PC-3 (cell line): ENCODE results near the gene SLC15A4. TPM values are rescaled to one million over a fixed set of nuclear protein-coding genes. Genes with fewer than 3 reads are reported as not detected.

Experiments
- ATAC-seq: fragments of 200-7000 bp; cut with Tn5 transposase; 2 replicates; pipeline ENCODE4 v1.9.1; 2020; ENCODE audit warnings: mild to moderate bottlenecking, moderate library complexity
- BruUV-seq: library from RNA; stranded (reverse); fragments of 400-500 nt; replicated peaks from 2 replicates; lab custom pipeline; 2021; lab: Mats Ljungman, UMichigan
- CTCF ChIA-PET: fragments of 300-600 bp; sonication (Branson Sonifier 250); formaldehyde crosslinking; loops from one replicate; lab custom pipeline; 2022; ENCODE audit warnings: antibody characterized with exemption; lab: Charles Lee
- POLR2A ChIA-PET: fragments of 300-600 bp; sonication (Branson Sonifier 250); formaldehyde crosslinking; loops from one replicate; lab custom pipeline; 2022; ENCODE audit warnings: antibody characterized with exemption; ENCODE audit not compliant: unreplicated experiment; lab: Charles Lee
- DNase-seq: peaks from one replicate; pipeline ENCODE4 v3.0.0-alpha.2; 2015
- H2AFZ ChIP-seq: fragments of 300-600 bp; sonication (generic); 2 replicates; pipeline ENCODE4 v1.6.0; 2016; ENCODE audit warnings: antibody characterized with exemption, low read length
- H3F3A ChIP-seq: fragments of 300-600 bp; sonication (generic); one replicate; pipeline ENCODE4 v1.6.0; 2017; ENCODE audit warnings: antibody characterized with exemption, low read length, control low read depth, mild to moderate bottlenecking; ENCODE audit not compliant: unreplicated experiment
- H3K27ac ChIP-seq: fragments of 300-600 bp; sonication (generic); 2 replicates; pipeline ENCODE4 v1.5.1; 2016; ENCODE audit warnings: mild to moderate bottlenecking, low read length
- H3K27me3 ChIP-seq: fragments of 300-600 bp; sonication (generic); 2 replicates; pipeline ENCODE4 v1.6.1; 2016; ENCODE audit warnings: low read length, mixed read lengths
- H3K36me3 ChIP-seq: fragments of 300-600 bp; sonication (generic); 2 replicates; pipeline ENCODE4 v1.6.1; 2016; ENCODE audit warnings: low read depth, mixed run types, low read length, mixed read lengths
- H3K4me1 ChIP-seq: fragments of 300-600 bp; sonication (generic); 2 replicates; pipeline ENCODE4 v1.5.1; 2016; ENCODE audit warnings: low read length; ENCODE audit not compliant: insufficient read depth
- H3K4me2 ChIP-seq: fragments of 300-600 bp; sonication (generic); 2 replicates; pipeline ENCODE4 v1.6.0; 2016; ENCODE audit warnings: low read length
- H3K4me3 ChIP-seq: fragments of 300-600 bp; sonication (generic); 2 replicates; pipeline ENCODE4 v1.5.1; 2016; ENCODE audit warnings: mild to moderate bottlenecking, low read length, mixed read lengths
- H3K79me2 ChIP-seq: fragments of 300-600 bp; sonication (generic); 2 replicates; pipeline ENCODE4 v1.6.1; 2017; ENCODE audit warnings: low read length, mixed read lengths
- H3K9ac ChIP-seq: fragments of 300-600 bp; sonication (generic); 2 replicates; pipeline ENCODE4 v1.6.0; 2016; ENCODE audit warnings: mild to moderate bottlenecking, low read length
- H3K9me2 ChIP-seq: fragments of 300-600 bp; sonication (generic); replicated peaks from 2 replicates; pipeline ENCODE4 v1.6.1; 2016; ENCODE audit warnings: mixed run types, low read length, mixed read lengths
- H3K9me3 ChIP-seq: fragments of 300-600 bp; sonication (generic); 2 replicates; pipeline ENCODE4 v1.6.1; 2016; ENCODE audit warnings: low read length, mixed read lengths
- H4K20me1 ChIP-seq: fragments of 300-600 bp; sonication (generic); 2 replicates; pipeline ENCODE4 v1.6.1; 2016; ENCODE audit warnings: low read length, mixed read lengths
- EZH2 ChIP-seq: fragments of 300-600 bp; sonication (generic); IDR thresholded peaks from one replicate; pipeline ENCODE4 v1.6.1; 2017; ENCODE audit warnings: antibody characterized with exemption, mild to moderate bottlenecking, low read length; ENCODE audit not compliant: unreplicated experiment
- EZH2phosphoT487 ChIP-seq: fragments of 300-600 bp; sonication (generic); IDR thresholded peaks from 2 replicates; pipeline ENCODE4 v1.6.1; 2018; ENCODE audit warnings: mild to moderate bottlenecking, antibody characterized with exemption, low read length, borderline replicate concordance
- intact Hi-C: fragments of 100-400 bp; cut with micrococcal nuclease; formaldehyde crosslinking; loops from 2 replicates; pipeline ENCODE4 v1.9.0; 2023
- total RNA-seq: library from RNA; depleted of rRNA; stranded (reverse); fragments of >200 nt; gene quantifications from 2 replicates; pipeline ENCODE4 v1.2.3, GENCODE V29; 2014
- TF ChIP-seq, protein P1 (sequence below): fragments of 300-600 bp; sonication (generic); conservative IDR thresholded peaks from 2 replicates; pipeline ENCODE4 v1.5.1; 2017; ENCODE audit warnings: antibody characterized with exemption, low read depth, mild to moderate bottlenecking, low read length

SLC15A4 gene
- total RNA-seq, 1 experiment from 2014 or later = 20.8 TPM

DNA sequence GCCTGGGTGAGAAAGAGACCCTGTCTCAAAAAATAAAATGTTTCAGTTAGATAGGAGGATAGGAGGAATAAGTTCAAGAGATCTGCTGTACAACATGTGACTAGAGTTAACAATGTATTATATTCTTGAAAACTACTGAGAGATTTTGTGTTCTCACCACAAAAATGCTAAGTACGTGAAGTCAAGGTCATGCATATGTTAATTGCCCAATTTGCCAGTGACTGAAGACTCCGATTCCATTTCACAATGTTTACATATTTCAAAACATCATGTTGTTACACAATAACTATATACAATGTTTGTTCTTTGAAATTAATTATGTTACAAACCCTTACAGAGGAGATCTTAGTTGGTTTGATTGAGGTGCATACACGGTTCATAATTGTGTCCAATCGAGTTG is 52.1 kb downstream of the SLC15A4 start:
- Histone ChIP-seq H3K4me1 (no peaks in the 10 kb centered on the region; the same call in 1 of the 2 replicates), H2AFZ (no peak overlapping the region), H3K4me3 (no peak overlapping the region), H3F3A (no peaks in the 10 kb centered on the region), H4K20me1 (no peaks in the 10 kb centered on the region), H3K4me2 (no peak overlapping the region), H3K27ac (no peak overlapping the region), H3K9ac (no peak overlapping the region), H3K27me3 (peaks cover 64% of the 10 kb centered on the region), H3K79me2 (no peaks in the 10 kb centered on the region), H3K9me3 (no peaks in the 10 kb centered on the region), H3K36me3 (no peaks in the 10 kb centered on the region), H3K9me2 (no peaks in the 10 kb centered on the region)
- CTCF ChIA-PET = no interaction called here
- BruUV-seq = no TSS peak
- no peak for TF ChIP-seq EZH2
- TF ChIP-seq, protein P1, sequence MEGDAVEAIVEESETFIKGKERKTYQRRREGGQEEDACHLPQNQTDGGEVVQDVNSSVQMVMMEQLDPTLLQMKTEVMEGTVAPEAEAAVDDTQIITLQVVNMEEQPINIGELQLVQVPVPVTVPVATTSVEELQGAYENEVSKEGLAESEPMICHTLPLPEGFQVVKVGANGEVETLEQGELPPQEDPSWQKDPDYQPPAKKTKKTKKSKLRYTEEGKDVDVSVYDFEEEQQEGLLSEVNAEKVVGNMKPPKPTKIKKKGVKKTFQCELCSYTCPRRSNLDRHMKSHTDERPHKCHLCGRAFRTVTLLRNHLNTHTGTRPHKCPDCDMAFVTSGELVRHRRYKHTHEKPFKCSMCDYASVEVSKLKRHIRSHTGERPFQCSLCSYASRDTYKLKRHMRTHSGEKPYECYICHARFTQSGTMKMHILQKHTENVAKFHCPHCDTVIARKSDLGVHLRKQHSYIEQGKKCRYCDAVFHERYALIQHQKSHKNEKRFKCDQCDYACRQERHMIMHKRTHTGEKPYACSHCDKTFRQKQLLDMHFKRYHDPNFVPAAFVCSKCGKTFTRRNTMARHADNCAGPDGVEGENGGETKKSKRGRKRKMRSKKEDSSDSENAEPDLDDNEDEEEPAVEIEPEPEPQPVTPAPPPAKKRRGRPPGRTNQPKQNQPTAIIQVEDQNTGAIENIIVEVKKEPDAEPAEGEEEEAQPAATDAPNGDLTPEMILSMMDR = no peak
- no peak for TF ChIP-seq EZH2phosphoT487
- no peak for ATAC-seq
- DNase-seq = no peak
- POLR2A ChIA-PET = no interaction called here
- intact Hi-C loops = no loop called here

DNA sequence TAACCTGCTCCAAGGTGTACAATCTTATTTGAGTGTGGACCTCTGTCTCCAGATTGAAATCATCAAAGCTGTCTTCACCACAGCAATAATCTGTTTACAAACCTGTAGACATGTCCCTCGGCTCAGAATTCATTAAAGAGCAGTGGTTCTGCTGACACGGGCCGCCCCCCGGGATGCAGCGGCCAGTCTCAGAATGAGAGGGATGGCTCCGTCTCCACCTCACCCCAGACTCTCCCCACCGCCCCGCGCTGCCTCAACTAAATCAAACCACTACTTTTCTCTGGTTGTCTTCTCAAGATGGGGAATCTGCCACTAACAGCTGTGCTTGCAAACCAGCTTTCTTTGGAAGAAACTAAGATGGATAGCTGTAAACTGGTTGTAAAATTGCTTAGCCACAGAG is 56.2 kb downstream of the SLC15A4 start:
- TF ChIP-seq EZH2 = no peak
- TF ChIP-seq EZH2phosphoT487 = no peak
- TF ChIP-seq, protein P1 = no peak
- BruUV-seq = no TSS peak
- no peak overlapping the region for H3K27ac ChIP-seq
- no peaks in the 10 kb centered on the region for H3K79me2 ChIP-seq
- H3K36me3 ChIP-seq = no peaks in the 10 kb centered on the region
- H3K4me3 ChIP-seq = no peak overlapping the region
- H3K9me3 ChIP-seq = no peaks in the 10 kb centered on the region
- H3K9me2 ChIP-seq = no peaks in the 10 kb centered on the region
- ChIA-PET CTCF (no interaction called here), POLR2A (no interaction called here)
- H3F3A ChIP-seq = no peaks in the 10 kb centered on the region
- no peak overlapping the region for H3K9ac ChIP-seq
- H4K20me1 ChIP-seq = no peaks in the 10 kb centered on the region
- H3K27me3 ChIP-seq = peaks cover 94% of the 10 kb centered on the region
- intact Hi-C loops = no loop called here
- no peaks in the 10 kb centered on the region; the same call in 1 of the 2 replicates for H3K4me1 ChIP-seq
- ATAC-seq = no peak
- no peak overlapping the region for H2AFZ ChIP-seq
- DNase-seq = no peak
- no peak overlapping the region for H3K4me2 ChIP-seq

- H3K27me3 ChIP-seq = peaks cover 95% of the 10 kb centered on the region
- TF ChIP-seq EZH2phosphoT487 (no peak), EZH2 (no peak)
- TF ChIP-seq, protein P1 = no peak
- no peak overlapping the region for H3K27ac ChIP-seq
- no peak overlapping the region for H2AFZ ChIP-seq
- H3K4me1 ChIP-seq = no peaks in the 10 kb centered on the region; the same call in 1 of the 2 replicates
- BruUV-seq = no TSS peak
- no peaks in the 10 kb centered on the region for H3K9me3 ChIP-seq
- H4K20me1 ChIP-seq = no peaks in the 10 kb centered on the region
- no peaks in the 10 kb centered on the region for H3K36me3 ChIP-seq
- no peak overlapping the region for H3K4me2 ChIP-seq
- DNase-seq = no peak
- no peaks in the 10 kb centered on the region for H3K9me2 ChIP-seq
- ChIA-PET POLR2A (no interaction called here), CTCF (no interaction called here)
- no peak overlapping the region for H3K4me3 ChIP-seq
- intact Hi-C loops = no loop called here
- no peak overlapping the region for H3K9ac ChIP-seq
- no peaks in the 10 kb centered on the region for H3K79me2 ChIP-seq
- ATAC-seq = no peak
- no peaks in the 10 kb centered on the region for H3F3A ChIP-seq
These were observed 56.8 kb downstream of the SLC15A4 start for GRCh38 chr12:128766738-128767501.
